Stimulated activated CD4-positive, alpha-beta T cell treated with anti-CD3 and anti-CD28 coated beads, Interleukin-2, amount 100 ng/mL, for 4 hours (primary cell): Measurements from ENCODE around the gene EGFL7.

ENCODE experiments used
- DNase-seq: peaks from one replicate; pipeline ENCODE4 v3.0.0-alpha.2; 2020; ENCODE audit warnings: low read depth

The EGFL7 gene

GRCh38 chr9:136660971-136661550 lies 1.7 kb upstream of the EGFL7 start:
- DNase-seq = no peak

- no peak for DNase-seq
Observed at GRCh38 chr9:136661641-136662325, 933 bp upstream of the EGFL7 start.

- DNase-seq = no peak
Observed at GRCh38 chr9:136662326-136662655, 425 bp upstream of the EGFL7 start.

- DNase-seq = no peak
Observed at GRCh38 chr9:136664000-136664915, 1.5 kb downstream of the EGFL7 start.

GRCh38 chr9:136665111-136665703 lies 2.5 kb downstream of the EGFL7 start:
- DNase-seq = no peak

GRCh38 chr9:136665704-136666371 lies 3.1 kb downstream of the EGFL7 start:
- DNase-seq = no peak

- no peak for DNase-seq
Observed at GRCh38 chr9:136666372-136667213, 3.9 kb downstream of the EGFL7 start.

- DNase-seq = no peak
Observed at GRCh38 chr9:136667214-136667939, 4.7 kb downstream of the EGFL7 start.

- no peak for DNase-seq
Observed at GRCh38 chr9:136667940-136668760, 5.4 kb downstream of the EGFL7 start.

GRCh38 chr9:136668983-136669790 lies 6.5 kb downstream of the EGFL7 start:
- DNase-seq = no peak

GRCh38 chr9:136669791-136670464 lies 7.2 kb downstream of the EGFL7 start:
- no peak for DNase-seq

- no peak for DNase-seq
Observed at GRCh38 chr9:136670576-136671253, 8.0 kb downstream of the EGFL7 start.

- DNase-seq = no peak
Observed at GRCh38 chr9:136671254-136671614, 8.5 kb downstream of the EGFL7 start.

- no peak for DNase-seq
Observed at GRCh38 chr9:136671646-136672430, 9.1 kb downstream of the EGFL7 start.

- no peak for DNase-seq
Observed at GRCh38 chr9:136672431-136673087, 9.8 kb downstream of the EGFL7 start.
